Measurements from ENCODE around the gene LCE3C.
"Not testable (repeated sequence)": the region's sequence is repeated elsewhere in the genome, so short reads cannot be mapped to it uniquely, and the experiment has no call there.

LCE3C gene, protein sequence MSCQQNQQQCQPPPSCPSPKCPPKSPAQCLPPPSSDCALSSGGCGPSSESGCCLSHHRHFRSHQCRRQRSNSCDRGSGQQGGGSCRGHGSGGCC

DNA sequence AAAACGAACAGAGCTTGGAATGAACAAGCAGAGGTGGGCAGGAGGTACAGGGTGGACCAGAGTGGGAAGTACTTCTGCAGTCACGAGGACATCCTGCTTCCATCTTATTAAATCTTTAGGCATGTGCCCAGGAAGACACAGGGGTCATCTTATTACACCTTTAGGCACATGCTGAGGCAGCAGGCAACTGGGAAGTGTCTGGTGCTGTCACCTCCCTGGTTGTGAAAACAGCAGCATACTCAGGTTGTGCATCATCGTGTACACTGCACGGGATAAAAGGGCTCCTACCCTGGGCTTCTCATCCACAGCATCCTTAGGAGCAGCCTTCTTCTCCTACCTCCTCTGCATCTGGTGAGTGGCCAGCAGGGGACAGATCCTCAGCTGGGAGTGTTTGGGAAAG, at the start of gene LCE3C:
Gene LCE3C, plus strand, starts transcription at position 301 of the 400 bp plus-strand sequence. CDS start 498 bp downstream, outside the sequence.
- DNase-seq, result no peak

DNA sequence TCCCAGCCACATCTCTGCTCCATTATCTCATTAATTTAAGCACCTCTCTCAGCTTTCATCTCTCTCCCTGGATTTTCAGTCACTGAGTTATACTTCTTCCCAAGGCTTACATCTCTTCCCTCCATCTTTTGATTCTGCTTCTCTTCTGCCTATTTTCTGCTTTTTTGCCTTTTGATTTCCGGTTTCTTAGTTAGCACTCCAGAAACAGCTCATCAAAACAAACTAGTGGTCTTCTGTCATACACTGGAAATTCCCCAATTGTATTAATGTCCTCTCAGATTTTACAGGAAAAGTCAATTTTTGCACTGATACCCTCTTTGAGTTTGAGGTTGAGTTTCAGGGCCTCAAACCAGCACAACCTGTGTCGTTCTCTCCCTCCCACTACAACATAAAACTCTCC, 34.9 kb upstream of the LCE3C start:
- DNase-seq, result no peak

DNA sequence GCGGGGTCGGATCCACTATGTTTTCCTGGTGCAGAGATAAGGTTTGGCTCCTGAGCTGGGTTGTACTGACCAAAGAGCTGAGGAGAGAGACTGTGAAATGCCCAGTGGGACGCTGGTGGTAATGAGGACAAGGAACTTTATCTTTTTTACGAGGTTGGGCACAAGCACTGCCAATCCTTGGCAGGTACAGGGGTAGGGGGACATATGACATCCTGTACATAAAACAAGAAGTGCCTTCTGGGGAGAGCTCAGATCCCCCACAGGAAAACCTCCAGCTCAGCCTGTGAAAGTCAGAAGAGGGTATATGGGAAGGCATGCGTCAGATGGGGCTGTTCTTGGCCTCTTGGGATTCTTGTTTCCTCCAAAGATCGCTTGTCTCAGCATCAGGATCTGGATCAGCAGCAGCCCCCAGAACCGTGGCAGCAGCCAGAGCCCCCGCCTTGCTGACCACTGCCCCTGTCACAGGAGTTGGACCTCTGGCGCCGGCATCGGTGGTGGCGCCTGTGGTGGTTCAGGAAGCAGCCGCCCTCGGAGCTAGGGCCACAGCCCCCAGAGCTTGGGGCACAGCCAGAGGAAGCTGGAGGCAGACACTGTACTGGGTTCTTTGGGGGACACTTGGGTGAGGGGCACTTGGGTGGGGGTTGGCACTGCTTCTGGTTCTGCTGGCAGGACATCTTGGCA, 34.4 kb upstream of the LCE3C start:
- no peak for DNase-seq

DNA sequence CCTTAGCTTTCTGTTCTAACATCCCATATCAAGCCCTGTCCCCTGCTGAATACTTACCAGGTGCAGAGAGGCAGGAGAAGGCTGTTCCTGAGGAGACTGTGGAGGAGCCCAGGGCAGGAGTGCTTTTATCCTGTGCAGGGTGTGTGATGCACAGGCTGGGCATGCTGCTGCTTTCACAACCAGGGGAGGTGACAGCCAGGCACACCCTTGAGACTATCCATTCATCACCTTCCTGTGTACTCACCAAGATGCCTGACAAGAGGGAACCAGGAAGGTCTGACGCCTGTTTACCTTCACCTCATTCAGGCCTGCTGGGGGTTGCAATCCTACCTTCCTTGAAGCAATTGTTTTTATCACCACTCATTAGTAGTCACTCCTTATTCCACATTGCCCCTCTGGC, 33.4 kb upstream of the LCE3C start, which contains the start of gene LCE3E:
Gene LCE3E, minus strand, starts transcription at position 100 of the 400 bp plus-strand sequence. CDS start 572 bp downstream, outside the sequence.
- no peak for DNase-seq

DNA sequence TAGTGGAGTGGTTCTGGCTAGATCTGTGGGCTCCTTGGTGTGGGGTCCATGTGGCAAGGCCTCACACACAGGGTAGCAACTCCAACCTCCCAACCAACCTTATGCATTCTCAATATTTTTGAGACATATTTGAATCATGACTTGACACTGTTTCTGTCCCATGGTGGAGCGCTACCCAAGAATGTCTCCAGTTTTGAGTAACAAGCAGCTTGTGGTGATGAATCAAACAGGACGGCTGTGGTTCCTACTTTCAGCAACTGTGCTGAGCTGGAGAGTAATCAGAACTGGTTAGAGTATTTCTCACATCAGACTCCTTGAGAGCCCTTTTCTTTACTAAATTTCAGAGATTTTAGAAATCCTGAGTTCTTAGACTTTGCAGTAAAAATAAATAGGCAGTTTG, 22.9 kb upstream of the LCE3C start:
- DNase-seq, result no peak

DNA sequence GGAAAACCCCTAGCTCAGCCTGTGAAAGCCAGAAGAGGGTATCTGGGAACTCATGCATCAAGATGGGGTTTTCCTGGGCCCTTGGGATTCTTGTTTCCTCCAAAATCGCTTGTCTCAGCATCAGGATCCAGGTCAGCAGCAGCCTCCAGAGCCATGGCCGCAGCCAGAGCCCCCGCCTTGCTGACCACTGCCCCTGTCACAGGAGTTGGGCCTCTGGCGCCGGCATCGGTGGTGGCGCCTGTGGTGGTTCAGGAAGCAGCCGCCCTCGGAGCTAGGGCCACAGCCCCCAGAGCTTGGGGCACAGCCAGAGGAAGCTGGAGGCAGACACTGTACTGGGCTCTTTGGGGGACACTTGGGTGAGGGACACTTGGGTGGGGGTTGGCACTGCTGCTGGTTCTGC, 20.5 kb upstream of the LCE3C start:
- DNase-seq, result not testable (repeated sequence)

DNA sequence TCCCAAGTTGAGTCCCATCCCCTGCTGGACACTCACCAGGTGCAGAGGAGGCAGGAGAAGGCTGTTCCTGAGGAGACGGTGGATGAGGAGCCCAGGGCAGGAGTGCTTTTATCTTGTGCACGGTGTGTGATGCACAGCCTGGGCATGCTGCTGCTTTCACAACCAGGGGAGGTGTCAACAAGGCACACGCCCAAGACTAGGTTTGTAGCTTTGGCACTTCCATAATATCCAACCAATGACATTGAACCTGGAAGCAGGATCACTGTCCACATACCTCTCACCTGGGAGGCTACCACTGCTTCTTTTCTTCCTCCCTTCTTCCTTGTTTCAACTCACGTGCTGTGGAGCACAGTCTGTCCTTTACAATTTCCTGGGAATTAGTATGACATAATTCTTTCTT, 19.6 kb upstream of the LCE3C start, which contains the start of gene LCE3D:
Gene LCE3D, minus strand, starts transcription at position 84 of the 400 bp plus-strand sequence. CDS start 580 bp downstream, outside the sequence.
- DNase-seq, result no peak

DNA sequence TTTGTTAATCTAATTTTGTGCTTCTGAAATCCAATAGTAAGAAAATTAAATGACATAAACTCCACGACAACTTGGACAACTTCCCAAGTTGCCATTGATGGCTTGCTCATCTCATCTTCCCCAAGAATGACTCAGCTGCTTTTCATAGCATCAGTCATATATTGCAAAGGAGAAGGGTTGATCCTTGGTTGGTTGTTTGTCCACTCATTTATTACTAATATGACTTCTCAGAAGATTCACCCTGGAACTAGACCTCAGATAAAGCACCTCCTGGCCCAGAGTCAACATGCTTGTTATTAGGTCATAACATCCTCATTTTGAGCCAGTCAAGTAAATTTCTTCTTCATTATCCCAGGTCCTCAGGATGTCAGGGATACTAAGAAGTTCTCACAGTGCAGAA, 17.4 kb upstream of the LCE3C start:
- DNase-seq, result no peak

DNA sequence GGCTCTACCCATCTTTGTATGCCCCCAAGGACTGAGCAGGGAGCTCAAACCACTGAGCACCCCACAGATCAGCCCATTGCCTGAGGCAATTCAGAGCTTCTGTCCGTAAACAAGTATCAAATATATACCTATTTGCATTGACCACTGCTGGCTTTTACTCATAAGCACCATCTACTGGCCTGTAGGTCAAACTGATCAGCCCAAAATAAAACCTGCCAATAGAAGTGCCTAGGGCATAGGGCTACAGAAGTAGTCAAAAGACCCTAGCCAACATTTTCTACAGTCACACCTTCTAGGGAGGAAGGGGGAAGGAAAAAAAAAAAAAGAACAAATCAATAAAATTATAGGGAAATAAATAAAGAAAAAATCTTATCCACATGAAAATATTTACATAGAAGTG, 14.4 kb upstream of the LCE3C start:
- no peak for DNase-seq

DNA sequence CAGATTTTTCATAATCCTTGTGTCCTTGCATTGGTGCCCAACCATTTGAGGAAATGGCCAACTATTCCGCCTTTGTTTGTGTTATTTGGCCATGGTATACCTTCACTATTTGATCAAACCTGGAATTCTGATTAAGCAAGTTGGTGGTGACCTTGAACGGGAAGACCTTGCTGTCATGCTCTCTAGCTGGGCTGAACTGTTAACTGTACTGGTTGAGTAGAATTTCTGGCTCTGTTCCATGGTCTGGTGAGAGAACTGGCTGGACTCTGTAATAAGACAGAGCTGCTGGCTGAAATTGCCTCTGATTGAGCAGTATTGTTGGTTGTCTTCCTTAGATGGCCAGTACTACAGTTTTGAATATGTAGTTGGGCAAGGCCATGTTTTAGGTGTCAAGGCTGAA, 3.0 kb upstream of the LCE3C start:
- no peak for DNase-seq

DNA sequence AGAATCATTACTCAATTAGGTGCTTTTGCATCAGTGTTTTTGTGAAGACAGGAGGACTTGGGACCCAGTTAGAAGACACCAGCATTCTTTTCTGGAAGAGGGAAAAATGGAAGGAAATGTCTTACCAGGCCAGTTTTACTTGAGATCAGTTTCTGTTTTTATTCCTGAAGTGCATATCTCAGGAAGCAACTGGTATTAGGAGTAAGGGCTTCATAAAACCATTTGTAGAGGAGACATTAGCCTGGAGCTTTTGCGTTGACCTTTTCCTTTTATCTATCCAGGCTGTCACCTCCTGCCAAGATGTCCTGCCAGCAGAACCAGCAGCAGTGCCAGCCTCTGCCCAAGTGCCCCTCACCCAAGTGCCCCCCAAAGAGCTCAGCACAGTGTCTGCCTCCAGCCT, 13.5 kb downstream of the LCE3C start, which contains the start of gene LCE3B:
Gene LCE3B, plus strand, starts transcription at position 301 of the 400 bp plus-strand sequence. Its CDS starts 0 bp downstream, at position 301.
- no peak for DNase-seq

DNA sequence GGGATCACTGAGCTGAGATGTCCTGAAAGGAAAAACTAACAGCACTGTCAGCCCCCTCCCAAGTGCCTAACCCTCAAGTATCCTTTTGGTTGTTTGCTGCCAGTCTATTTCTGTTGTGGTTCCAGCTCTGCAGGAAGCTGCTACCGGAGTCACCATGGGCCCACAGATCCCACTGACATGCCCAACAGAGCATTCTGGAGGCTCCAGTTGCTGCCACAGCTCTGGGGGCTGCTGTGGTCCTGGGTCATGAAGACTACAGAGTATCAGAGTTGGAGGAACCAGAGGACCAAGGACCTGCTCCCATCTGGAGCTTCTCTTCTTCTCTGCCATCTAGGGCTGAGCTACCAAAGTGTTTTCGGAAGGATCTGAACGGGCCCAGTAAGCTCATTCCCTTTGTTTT, 22.0 kb downstream of the LCE3C start:
- no peak for DNase-seq

DNA sequence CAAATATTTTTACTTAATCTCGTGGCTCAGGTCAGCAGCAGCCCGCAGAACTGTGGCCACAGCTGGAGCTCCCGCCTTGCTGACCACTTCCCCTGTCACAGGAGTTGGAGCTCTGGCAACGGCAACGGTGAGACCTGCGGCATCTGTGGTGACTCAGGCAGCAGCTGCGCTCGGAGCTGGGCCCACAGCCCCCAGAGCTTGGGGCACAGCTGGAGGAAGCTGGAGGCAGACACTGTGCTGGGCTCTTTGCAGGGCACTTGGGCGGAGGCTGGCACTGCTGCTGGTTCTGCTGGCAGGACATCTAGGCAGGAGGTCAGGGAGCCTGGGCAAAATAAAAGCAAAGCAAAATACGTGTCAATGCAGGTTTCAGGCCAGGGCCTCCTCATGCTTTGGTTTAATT, 22.8 kb downstream of the LCE3C start, which contains the start of gene LCE3A:
Gene LCE3A, minus strand, starts transcription at position 301 of the 400 bp plus-strand sequence. Its CDS starts 0 bp downstream, at position 301.
- no peak for DNase-seq

DNA sequence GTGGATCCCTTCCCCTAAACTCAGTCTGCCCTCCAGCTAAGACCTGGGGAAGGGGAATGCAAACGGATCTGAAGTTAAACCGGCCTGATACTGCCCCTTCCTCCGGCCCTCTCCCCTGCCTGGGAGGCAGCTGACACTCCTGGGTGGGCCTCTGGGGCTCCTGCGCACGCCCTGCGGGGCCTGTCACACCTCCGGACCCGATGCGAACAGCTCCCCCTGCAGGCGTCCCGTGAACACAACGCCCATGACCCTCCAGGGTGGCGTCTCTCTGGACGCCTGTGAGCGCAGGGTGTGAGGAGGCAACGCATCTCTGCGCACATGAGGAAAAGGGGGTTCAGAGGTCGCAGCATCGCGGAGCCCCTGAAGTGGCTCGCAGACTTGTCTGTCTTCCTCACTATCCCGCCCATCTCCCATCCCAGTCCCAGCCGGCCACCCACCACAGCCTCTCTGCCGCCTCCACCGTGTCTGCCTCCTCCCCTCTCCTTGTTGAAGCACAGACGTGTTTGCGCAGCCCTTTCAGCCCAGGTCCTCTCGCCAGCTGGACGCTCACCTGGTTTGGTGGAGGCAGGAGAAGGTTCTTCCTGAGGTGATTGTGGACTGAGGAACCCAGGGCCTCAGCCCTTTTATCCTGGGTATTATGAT, 23.3 kb downstream of the LCE3C start:
- no peak for DNase-seq

DNA sequence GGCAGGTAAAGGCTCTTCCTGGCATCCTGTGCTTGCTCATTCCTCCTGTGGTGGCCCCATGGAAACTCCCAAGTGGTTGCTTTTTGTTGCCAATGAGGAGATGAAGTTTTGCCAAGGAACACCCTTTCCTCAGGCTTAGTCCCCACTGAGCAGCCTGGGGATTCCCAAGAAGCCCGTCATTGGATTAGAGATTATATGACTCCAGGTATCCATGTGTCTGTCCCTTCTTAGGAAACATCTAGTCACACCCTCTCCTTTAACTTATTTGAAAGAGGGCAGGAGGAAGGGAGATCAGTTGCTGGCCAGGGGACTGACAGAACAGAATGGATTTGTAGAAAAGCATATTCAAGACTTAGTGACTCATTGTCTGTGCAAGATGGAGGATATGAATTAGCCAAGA, 26.7 kb downstream of the LCE3C start:
- DNase-seq, result no peak

DNA sequence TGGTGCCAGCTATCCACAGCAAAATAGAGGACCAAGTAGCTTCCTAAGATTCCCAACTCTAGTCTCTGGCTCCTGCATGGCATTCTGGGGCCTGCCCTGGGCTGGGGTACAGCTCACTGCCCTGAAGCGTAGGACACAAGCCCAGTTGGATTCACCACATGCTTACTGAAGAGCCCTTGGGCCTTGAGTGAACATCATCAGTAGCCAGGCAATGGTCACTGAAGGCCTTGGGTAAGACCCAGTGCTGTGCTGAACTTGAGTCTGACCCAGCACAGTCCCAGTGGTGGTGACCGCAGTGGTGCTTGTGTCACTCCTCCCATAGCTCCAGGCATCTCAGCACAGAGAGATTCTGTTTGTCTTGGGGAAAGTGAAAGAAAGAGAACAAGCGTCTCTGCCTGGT, 30.6 kb downstream of the LCE3C start:
- DNase-seq, result no peak

DNA sequence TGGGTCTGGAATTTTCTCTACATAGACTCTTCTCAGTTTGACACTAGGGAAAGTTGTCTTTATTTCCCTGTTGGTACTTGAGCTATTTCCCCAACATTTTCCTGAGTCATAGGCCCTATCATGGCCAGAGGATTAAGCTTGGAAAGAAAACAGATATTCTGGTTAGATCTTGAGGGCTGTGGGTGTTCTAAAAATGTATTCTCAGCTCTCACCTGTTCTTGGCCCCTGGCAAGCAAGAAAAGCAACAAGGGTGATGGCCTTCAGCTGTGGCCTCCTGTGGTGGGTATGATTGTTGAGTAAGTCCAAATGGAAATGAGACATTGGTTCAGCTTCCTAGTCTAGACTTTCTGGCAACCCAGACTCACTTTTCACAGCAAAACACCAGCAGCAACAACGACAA, 40.3 kb downstream of the LCE3C start:
- DNase-seq, result no peak

DNA sequence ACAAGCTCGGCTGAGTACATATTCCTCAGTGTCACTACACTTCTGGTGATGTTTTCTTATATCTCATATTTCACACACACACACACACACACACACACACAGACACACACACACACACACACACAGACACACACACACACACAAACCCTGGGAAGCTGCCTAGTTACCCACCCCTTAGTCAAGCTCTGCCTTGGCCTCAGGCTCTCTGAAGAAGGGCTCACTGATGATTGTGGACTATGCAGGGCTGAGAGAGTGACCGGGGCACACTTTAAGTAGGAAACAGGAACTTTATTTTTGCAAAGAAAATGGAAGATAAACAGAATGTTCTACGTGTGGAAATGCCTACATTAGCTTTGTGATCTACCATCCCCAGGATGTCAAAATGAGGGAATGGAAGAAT, 43.9 kb downstream of the LCE3C start:
- DNase-seq, result no peak

DNA sequence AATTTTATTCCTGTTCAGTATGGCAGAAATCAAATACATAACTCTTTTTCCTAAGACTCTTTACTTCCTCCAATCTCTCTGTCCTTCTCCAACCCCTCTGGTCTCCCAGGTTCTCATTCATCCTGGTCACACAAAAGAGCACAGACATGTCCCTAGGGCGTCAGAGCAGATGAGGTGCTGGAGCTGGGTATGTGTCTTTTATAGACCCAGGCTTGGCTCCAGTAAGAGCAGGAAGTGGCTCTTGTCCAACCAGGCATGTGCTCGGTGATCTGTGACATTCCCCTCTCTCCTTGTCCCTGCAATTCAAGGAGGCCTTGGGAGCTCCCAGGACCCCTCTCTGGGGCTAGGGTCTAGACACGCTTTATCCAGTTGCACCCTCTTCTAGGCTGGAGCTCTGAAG, 45.1 kb downstream of the LCE3C start:
- DNase-seq, result no peak

DNA sequence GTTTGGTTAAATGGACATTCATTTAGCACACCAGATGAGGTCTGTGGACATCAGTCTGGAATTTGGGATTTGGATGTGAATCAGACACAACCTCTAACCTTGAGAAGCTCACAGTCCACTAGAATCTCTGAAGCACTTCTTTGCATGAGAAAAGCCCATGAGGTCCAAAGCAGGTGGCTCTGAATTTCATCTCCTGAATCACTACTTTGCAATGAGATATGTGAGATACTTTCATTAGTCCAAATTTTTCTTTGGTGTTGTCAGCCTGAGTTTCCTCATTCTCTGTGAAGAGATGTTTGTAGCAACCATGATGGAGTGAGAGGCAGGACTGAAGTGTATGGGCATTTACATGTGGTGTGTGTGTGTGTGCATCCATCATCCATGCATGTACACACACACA, 46.6 kb downstream of the LCE3C start:
- no peak for DNase-seq
